22Rv1 (cell line): ENCODE data around the gene HES1.

Source experiments
- H3K27ac ChIP-seq: fragments of 450-650 bp; 2 replicates; pipeline ENCODE4 v1.5.1; 2017
- ZFX ChIP-seq: fragments of 450-650 bp; IDR thresholded peaks from 2 replicates; pipeline ENCODE4 v1.6.1; 2017; ENCODE audit warnings: antibody characterized with exemption, borderline replicate concordance
- TF ChIP-seq, protein P1 (sequence below): fragments of 450-650 bp; IDR thresholded peaks from 2 replicates; pipeline ENCODE4 v1.5.1; 2017; ENCODE audit warnings: mild to moderate bottlenecking

HES1 gene

DNA sequence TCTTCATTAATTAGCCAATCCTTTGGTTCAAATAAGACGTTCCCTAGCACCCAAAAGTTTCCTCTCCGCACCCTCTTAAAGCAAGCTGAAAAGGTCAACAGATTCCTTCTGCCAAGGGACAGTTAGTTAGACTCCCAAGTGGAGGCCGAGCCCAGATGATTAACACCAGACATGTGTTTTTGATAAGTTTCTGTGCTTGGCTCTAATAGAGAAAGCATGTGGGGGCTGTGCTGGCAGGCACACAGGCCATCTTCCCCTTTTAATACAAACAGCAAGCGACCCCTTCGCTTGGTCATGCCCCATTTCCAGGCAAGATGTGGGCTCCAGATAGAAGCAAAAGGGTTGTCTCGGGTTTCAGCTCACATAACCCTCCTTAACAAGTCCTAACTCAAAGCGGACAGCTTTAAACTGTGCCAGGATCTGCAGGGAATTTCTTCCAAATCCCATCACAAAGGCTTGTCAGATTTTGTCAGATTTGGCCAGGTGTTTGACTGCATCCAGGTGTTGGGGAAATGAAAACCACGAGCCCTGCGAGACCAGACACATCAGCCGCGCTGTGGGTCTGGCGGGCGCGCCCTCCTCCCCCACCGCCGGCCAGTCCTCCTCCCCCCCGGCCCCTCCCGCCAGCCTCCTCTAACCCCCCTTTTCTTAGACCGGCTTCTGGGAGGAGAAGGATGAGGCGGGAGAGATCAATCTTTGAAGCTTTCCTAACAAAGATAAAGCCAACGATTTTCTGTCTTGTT lies 3.3 kb downstream of the HES1 start:
- H3K27ac ChIP-seq, result peak overlapping the region; percentile 99
- TF ChIP-seq, protein P1, sequence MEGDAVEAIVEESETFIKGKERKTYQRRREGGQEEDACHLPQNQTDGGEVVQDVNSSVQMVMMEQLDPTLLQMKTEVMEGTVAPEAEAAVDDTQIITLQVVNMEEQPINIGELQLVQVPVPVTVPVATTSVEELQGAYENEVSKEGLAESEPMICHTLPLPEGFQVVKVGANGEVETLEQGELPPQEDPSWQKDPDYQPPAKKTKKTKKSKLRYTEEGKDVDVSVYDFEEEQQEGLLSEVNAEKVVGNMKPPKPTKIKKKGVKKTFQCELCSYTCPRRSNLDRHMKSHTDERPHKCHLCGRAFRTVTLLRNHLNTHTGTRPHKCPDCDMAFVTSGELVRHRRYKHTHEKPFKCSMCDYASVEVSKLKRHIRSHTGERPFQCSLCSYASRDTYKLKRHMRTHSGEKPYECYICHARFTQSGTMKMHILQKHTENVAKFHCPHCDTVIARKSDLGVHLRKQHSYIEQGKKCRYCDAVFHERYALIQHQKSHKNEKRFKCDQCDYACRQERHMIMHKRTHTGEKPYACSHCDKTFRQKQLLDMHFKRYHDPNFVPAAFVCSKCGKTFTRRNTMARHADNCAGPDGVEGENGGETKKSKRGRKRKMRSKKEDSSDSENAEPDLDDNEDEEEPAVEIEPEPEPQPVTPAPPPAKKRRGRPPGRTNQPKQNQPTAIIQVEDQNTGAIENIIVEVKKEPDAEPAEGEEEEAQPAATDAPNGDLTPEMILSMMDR, result no peak
- no peak for TF ChIP-seq ZFX

DNA sequence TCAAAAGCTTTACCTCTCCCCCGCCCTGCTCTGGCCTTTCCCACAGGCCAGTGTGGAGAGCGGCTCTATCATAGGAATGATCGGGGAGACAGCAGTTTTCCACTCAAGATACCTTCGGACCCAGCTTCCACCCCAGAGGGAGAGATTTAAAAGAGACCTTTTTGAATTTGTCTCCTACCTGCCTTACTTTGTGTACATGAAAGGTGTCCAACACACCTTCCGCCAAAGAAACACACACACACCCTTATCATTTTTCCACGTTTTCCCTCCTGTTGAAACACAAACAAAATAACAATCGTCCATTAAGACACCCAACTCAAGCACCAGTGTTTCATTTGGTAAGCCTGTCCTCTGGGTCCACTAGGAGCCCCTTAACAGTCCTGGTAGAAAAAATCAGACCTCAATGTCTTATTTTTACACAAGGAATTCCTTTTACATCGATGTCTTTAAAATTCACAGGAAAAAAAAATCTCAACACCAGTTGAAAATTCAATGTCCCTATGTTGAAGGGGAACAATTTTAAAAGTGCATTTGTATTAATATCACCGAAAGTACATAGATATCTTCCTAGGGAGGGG lies 4.0 kb downstream of the HES1 start:
- peak overlapping the region; percentile 99 for H3K27ac ChIP-seq
- TF ChIP-seq, protein P1, result no peak
- no peak for TF ChIP-seq ZFX

DNA sequence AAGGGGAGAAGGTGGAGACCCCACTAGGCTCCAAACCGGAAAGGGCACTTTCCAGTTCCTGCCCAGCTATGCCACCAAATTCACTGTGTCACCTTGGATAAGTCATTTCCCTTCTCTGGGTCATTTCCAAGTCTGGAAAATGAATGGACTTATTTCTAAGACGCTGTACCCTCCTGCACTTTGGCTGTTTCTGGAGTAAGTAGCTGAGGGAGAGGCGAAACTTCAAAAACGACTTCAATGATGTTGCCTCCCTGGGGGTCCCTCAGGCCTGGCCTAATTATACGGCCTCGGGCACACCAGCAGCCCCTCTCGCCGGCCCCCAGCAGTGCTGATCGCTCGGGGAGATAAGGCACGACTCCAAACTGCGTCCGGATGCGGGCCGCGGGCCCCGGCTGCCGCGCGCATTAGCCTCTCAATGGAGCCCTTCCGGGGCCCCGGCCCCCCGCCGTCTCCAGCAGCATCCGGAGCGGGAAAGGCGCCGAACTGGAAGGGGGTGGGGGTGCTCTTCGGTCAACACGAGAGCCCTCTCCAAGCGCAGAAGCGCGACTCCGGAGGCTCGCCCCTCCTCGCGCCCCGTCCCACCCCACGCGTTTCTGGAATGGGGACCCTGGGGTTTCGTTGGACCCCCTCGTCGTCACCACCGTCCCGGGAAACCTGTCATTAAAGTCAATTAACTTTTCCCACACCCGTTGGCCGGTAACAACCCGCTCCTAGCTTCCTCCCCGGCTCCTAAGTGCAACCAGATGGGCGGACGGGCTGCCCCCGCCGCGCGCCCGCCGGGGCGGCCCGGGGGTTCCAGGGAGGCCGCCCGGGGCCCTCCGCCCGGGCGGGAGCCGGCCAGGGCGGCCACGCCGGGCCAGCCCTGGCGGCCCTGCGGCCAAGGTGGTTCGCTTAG lies 4.8 kb downstream of the HES1 start:
- H3K27ac ChIP-seq, result peak overlapping the region; percentile 99
- TF ChIP-seq, protein P1, result no peak
- no peak for TF ChIP-seq ZFX

- TF ChIP-seq, protein P1, result no peak
- no peak for TF ChIP-seq ZFX
- peak overlapping the region; percentile 99 for H3K27ac ChIP-seq
Measured at GRCh38 chr3:194141415-194142155, 5.6 kb downstream of the HES1 start.

- TF ChIP-seq, protein P1, result no peak
- TF ChIP-seq ZFX, result no peak
- H3K27ac ChIP-seq, result peak overlapping the region; percentile 99
Measured at GRCh38 chr3:194142156-194142910, 6.4 kb downstream of the HES1 start.

DNA sequence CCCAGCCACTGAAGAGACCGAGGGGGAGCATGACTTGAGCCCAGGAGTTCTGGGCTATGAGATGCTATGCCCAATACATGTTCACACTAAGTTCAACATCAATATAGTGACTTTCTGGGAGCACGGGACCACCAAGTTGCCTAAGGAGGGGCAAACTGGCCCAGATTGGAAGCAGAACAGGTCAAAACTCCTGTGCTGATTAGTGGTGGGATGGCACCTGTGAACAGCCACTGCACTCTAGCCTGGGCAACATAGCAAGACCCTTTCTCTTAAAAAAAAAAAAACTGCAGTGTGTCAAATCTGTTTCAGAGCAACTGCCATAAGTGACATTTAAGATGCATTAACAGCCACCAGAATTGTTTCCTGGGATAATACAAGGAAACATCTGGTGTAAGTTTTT lies 9.8 kb downstream of the HES1 start:
- TF ChIP-seq, protein P1, result no peak
- no peak for TF ChIP-seq ZFX
- no peak overlapping the region for H3K27ac ChIP-seq
